ENCODE results near the gene LCE3D. TPM values are rescaled to one million over a fixed set of nuclear protein-coding genes. Genes with fewer than 3 reads are reported as not detected.
"Not testable (repeated sequence)": the region's sequence is repeated elsewhere in the genome, so short reads cannot be mapped to it uniquely, and the experiment has no call there.

The LCE3D gene
- total RNA-seq, 1 donor = not detected

DNA sequence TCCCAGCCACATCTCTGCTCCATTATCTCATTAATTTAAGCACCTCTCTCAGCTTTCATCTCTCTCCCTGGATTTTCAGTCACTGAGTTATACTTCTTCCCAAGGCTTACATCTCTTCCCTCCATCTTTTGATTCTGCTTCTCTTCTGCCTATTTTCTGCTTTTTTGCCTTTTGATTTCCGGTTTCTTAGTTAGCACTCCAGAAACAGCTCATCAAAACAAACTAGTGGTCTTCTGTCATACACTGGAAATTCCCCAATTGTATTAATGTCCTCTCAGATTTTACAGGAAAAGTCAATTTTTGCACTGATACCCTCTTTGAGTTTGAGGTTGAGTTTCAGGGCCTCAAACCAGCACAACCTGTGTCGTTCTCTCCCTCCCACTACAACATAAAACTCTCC is 15.2 kb downstream of the LCE3D start:
- no peak for DNase-seq (ENCODE audit: low read depth)
- H3K4me3 ChIP-seq (ENCODE audit: low read depth, low read length) = no peak overlapping the region
- no peak for TF ChIP-seq CTCF (IDR thresholded peaks at IDR 0.05; ENCODE audit: insufficient read depth, low read depth, low read length)

DNA sequence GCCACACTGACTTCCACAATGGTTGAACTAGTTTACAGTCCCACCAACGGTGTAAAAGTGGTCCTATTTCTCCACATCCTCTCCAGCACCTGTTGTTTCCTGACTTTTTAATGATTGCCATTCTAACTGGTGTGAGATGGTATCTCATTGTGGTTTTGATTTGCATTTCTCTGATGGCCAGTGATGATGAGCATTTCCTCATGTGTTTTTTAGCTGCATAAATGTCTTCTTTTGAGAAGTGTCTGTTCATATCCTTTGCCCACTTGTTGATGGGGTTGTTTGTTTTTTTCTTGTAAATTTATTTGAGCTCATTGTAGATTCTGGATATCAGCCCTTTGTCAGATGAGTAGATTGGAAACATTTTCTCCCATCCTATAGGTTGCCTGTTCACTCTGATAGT is 32.0 kb downstream of the LCE3D start:
- H3K4me3 ChIP-seq (ENCODE audit: low read depth, low read length); DNase-seq (ENCODE audit: low read depth): not testable (repeated sequence)

DNA sequence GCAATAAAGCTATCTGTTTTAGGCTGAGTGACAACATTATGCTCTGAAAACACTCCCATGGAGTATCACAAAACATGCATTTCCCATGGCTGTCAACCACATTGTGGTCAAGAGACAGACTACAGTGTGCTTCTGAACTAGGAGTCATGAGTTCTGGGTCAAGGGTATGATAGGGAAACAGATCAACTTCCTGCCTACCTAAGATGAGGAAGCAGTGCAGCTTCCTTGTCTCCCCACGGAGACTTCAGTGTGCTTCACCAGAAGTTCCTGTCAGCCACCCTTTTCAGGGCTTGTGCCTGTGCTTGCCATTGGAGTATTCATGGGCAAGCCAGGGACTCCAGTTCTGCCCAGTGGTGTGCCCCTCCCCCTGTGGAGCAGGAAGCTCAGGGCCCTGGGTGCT is 33.6 kb downstream of the LCE3D start:
- no peak overlapping the region for H3K4me3 ChIP-seq (ENCODE audit: low read depth, low read length)
- TF ChIP-seq CTCF (IDR thresholded peaks at IDR 0.05; ENCODE audit: insufficient read depth, low read depth, low read length) = no peak
- no peak for DNase-seq (ENCODE audit: low read depth)

GRCh38 chr1:152543820-152544219 is 36.5 kb downstream of the LCE3D start:
- DNase-seq (ENCODE audit: low read depth) = no peak
- no peak for TF ChIP-seq CTCF (IDR thresholded peaks at IDR 0.05; ENCODE audit: insufficient read depth, low read depth, low read length)
- no peak overlapping the region for H3K4me3 ChIP-seq (ENCODE audit: low read depth, low read length)

DNA sequence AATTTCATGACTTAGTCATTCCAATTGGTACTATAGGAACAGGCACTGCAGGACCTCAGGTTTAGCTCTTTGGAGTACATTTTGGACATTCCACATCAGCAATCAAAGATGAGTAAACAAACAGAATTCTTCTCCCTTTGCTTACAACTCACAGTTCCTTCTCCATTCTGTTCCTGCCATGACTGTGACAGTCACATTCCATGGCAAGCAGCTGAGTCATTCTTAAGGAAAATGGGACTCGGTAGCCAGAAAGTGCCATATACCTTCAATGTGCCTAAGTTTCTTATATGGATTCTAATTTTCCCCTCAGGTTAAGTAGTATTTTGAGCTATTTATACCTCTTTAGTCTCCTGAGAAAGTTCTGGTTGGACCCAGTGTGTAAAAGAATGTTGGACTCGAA is 40.4 kb downstream of the LCE3D start:
- DNase-seq (ENCODE audit: low read depth) = no peak
- no peak overlapping the region for H3K4me3 ChIP-seq (ENCODE audit: low read depth, low read length)
- no peak for TF ChIP-seq CTCF (IDR thresholded peaks at IDR 0.05; ENCODE audit: insufficient read depth, low read depth, low read length)

GRCh38 chr1:152537496-152537895 is 42.8 kb downstream of the LCE3D start:
- TF ChIP-seq CTCF (IDR thresholded peaks at IDR 0.05; ENCODE audit: insufficient read depth, low read depth, low read length) = no peak
- DNase-seq (ENCODE audit: low read depth) = no peak
- H3K4me3 ChIP-seq (ENCODE audit: low read depth, low read length) = no peak overlapping the region

GRCh38 chr1:152535774-152536173 is 44.5 kb downstream of the LCE3D start:
- no peak for DNase-seq (ENCODE audit: low read depth)
- no peak overlapping the region for H3K4me3 ChIP-seq (ENCODE audit: low read depth, low read length)
- no peak for TF ChIP-seq CTCF (IDR thresholded peaks at IDR 0.05; ENCODE audit: insufficient read depth, low read depth, low read length)

Data from fibroblast of villous mesenchyme (primary cell).